Activated CD4-positive, alpha-beta T cell treated with anti-CD3 and anti-CD28 coated beads, Interleukin-10, Interleukin-2, amounts not matched to agents 100 ng/mL and 50 ng/mL, durations not matched to agents 16 hours and 8 hours (primary cell): Measurements from ENCODE around the gene PNMA1.

Experiments used
- DNase-seq: peaks from one replicate; pipeline ENCODE4 v3.0.0-alpha.2; 2020

PNMA1 gene

DNA sequence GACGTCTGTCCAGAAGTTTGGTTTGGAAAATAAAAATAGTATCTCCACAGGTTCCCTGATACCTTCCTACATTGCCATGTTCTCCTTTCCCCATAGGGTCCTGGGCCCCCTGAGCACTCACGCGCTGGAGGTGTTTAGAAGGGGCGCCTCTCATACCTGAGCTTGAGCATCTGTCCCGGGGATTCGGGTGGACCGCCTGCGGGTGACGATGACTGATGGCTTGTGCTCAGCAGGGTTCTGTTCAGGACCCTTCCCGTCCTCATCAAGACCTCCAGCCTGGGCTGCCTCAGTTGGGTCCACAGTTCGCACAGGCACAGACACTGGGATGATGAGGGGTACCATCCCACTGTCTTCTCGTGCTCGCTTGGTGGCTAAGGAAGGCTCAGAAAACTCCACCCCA lies 22.7 kb upstream of the PNMA1 start:
- no peak for DNase-seq

GRCh38 chr14:73732006-73732405 lies 17.8 kb upstream of the PNMA1 start:
- DNase-seq: no peak

GRCh38 chr14:73731111-73731510 lies 16.9 kb upstream of the PNMA1 start:
- DNase-seq: no peak

- no peak for DNase-seq
These were observed 15.5 kb upstream of the PNMA1 start for GRCh38 chr14:73729556-73730265.

- peak; percentile 89 for DNase-seq
These were observed 14.6 kb upstream of the PNMA1 start for GRCh38 chr14:73728717-73729330.

DNA sequence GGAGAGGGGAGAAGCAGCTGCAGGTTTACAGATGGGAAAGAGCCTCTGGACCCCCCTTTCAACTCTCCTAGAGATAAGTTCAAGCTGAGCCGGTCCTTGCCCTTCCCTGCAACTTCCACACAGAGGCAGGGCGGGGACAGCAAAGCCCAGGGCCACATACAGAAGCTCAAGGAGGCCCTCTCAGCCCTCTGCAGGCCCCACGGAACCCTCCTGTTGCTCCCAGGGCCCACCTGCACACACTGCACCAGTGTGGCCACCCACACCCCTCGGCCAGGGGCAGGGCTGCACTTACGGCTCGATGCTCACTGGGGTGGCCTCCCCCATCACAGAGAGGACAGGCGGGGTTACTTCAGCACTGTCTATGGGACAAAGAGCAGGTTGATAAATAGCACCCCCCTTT lies 13.0 kb upstream of the PNMA1 start:
- no peak for DNase-seq

- DNase-seq: no peak
These were observed 12.1 kb upstream of the PNMA1 start for GRCh38 chr14:73726025-73726961.

DNA sequence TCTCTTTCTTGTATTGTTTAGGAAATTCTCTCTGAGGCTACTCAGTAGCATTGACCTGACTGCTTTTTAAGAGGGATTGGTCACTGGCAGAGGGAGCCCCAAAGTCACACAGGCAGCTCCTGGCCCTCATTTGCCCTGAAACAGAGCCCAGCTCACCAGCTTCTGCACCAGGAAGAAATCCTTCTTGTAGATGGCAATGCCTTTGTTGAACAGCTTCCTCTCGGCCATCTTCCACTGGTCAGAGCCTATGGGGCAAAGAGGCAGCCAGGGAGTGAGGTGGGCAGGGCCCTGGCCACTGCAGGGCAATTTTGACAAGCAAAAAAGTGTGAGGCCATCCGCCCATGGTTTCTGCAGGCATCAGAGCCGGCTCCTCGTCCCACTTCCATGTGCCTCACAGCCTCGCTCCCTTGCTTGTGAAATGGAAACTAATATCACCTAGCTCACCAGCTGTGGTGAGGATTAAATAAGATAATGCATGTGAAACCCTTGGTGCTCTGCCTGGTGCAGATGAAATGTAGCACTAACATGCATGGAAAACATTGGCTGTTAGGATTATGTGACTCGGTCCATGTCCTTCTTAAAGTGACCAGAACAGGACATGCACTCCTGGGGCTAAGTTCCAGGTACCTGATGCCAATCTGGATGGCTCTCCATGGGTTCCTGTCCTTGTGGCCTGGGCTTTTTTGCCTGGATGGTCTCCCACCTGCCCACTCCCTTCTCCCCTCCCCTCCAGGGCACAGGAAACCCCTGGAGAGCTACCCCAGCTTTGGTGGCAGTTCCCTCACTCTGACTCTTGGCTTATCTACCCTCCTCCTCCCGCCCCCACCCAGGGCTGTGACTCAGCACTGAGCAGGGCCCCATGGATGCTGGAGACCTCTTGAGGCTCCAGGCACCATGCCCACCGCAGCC lies 11.2 kb upstream of the PNMA1 start:
- no peak for DNase-seq

DNA sequence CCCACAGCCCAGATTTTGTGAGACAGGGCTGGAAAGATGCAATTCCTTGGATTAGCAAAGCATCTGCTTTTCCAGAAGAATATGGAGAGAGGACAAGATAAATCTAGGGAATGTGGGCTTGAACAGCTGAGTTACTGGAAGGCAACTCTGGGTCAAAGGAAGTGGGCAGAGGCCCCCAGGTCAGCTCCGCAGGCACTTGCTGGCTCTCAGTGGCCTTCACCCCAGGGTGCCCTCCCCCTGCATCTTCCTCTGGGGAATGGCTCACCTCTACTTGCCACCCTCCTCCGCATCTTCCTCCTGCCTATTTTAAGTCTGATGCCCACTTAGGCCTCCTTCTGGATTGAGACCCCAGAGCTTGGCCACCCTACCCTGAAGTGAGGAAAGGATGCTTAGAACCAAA lies 10.5 kb upstream of the PNMA1 start:
- no peak for DNase-seq

GRCh38 chr14:73723797-73724661 lies 9.8 kb upstream of the PNMA1 start:
- DNase-seq: no peak

DNA sequence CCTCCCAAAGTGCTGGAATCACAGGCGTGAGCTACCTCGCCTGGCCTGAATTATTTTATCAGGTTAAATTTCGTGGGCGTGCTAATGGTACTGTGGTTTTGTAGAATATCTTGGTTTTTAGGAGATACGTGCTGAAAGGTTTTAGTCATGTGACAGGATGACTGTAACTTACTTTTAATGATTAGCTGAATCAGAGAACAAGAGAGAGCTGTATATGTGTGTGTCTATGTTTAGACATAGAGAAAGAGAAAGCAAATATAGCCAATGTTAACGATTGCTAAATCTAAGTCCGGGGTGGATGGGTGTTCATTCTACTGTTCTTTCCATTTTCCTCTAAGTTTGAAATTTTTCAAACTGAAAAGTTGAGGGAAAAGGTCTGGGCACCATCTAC lies 9.2 kb upstream of the PNMA1 start:
- no peak for DNase-seq

DNA sequence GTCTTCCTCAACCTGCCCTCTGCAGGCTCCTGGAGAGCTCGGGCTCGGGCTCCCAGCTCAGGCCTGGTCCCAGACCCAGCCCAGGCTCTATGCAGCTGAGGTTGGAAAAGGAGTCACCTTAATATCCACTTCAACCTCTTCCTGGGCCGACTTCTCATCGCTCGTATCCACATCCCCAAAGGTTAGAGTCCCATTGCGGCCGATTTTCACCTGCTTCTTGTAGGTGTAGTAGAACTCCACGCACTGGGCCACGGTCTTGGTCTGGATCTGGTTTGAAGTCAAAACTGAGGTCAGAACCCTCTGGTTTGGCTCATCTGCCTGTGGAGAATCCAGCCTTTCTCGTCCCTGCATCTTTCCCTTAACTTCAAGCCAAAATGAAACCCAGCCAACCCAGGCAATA lies 8.4 kb upstream of the PNMA1 start:
- DNase-seq: no peak

DNA sequence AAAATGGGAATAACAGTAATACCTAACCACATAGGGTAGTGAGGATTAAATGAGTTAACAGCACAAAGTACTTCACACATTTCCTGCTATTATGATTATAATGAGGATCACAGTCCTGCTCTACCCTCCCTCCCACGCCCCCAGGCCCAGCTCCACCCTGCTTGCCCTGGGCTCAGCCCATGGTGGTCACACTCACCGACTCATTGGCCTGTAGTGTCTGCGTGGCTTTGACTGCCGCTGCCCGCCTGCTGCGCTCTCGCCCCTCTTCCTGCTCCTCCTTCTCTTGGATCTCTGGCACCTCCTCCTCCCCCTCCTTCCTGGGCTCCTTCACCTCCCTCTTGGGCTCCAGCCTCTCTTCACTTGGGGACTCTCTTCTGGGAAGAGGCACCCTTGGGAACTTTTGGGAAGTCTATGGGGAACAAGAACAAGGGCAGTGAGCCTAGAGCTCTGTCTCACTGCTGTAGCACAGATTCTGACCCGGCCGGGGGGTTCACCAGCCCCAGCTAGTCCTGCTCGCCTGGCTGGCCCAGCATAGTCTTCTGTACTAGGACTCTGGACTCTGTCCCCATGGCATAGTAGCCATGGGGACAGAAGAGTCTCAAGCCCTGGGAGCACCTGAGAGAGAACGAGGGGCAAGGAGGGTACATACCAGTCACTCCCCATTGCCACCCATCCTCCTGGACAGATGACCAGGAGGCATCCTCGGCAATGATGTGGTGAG lies 7.1 kb upstream of the PNMA1 start:
- DNase-seq: no peak

- no peak for DNase-seq
These were observed 6.5 kb upstream of the PNMA1 start for GRCh38 chr14:73720636-73721035.

GRCh38 chr14:73719791-73720190 lies 5.6 kb upstream of the PNMA1 start:
- DNase-seq: no peak

DNA sequence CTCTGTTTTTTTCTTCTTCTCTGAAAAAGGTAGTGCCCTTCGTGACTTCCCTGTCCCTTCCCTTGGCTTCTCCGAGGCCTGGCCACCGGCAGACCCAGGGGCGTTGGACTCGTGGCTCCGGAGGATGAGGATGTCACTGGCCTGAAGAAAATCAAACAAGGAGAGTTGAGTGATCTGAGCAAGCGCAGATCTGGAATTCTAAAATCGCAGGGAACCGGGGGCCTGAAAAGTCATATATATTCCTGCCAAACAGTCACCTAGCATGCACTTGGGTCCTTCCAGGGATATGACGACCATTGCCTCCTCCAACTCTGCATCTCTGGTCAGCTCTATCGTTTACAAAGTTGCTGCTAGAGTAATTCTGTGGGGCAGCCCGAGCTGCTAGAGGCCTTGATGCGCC lies 5.2 kb upstream of the PNMA1 start:
- no peak for DNase-seq

DNA sequence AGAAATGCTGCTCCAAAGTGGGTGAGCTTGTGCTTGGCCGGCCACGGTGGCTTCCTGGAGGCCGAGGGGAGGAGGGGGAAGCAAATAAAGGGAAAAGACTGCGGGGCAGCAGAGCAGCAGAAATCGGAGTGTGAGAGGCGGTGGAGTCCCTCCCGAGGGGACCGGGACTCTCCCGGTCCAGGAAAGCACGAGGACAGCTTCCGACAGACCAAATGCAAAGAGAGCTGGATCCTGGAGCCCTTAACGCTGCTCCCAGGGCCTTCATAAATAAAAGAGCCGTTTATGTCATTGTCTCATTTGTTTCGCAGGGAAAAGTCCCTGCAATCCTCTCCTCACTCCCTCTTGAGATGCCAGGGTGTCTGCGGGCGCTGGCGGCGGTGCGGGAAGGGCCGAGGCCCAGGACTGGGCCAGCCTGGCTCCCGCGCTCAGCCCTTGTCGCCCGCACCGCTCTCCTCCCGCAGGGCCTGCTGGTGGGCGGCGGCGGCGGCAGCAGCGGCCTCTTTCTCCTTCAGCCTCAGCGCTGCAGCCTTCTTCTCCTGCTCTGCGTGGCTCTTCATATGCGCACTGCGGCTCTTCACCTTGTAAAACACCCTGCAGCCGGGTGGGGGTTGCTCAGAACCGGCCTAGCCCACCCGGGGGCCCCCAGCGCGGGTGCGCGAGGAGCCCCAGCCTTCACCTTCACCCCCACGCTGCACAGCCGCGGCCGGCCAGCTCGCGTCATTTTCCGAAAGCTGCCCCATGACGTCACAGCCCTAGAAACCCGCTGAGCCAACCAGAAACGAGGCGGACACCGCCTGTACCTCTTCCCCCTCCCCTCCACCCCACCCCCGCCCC lies 4.5 kb upstream of the PNMA1 start:
- DNase-seq: no peak

DNA sequence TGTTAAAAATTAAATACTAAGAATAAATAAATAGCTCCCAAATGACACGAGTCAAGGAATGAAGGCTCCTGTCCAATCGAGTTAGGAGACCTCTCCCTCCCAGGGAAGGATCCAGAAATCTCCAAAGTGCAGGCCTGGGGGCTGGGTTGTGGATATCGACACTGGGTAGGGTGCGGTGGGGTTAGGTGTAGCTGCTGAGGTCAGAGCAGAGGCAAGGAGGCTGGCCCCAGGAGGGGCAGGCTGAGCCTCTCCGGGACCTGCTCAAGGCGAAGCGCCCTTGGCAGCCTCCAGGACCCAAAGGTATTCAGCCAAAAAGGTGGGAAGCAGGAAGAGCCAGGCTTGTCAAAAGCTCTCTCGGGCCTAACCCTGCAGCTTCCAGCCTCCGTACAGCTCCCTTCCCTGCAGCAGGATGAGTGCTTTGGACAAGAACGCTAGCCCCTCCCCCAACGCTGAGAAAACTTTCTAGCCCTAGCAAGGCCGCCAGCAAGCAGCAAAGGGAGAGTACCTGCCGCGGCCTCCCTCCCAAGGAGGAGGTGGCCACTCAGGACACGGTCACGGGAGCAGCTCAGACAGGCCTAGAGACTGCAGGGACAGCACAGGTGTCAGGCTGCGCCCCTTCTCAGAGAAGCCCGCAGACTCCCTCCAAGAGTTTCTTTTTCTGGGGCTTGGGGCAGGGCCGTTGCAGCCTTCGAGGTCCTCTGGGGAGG lies 3.7 kb upstream of the PNMA1 start:
- no peak for DNase-seq

GRCh38 chr14:73717266-73717665 lies 3.1 kb upstream of the PNMA1 start:
- DNase-seq: no peak
